Common myeloid progenitor, CD34-positive (primary cell): ENCODE measurements around the gene PASD1.
"Not testable (repeated sequence)": the region's sequence is repeated elsewhere in the genome, so short reads cannot be mapped to it uniquely, and the experiment has no call there.

Experiments used
- CTCF ChIA-PET: fragments of 350-600 bp; sonication (Branson Sonifier 250); formaldehyde crosslinking; loops from one replicate; lab custom pipeline; 2021; ENCODE audit warnings: antibody characterized with exemption; lab: Charles Lee
- POLR2A ChIA-PET: fragments of 350-600 bp; sonication (Branson Sonifier 250); formaldehyde crosslinking; loops from one replicate; lab custom pipeline; 2021; ENCODE audit warnings: antibody characterized with exemption; lab: Charles Lee
- DNase-seq, 3 donors: peaks; one replicate each; pipeline versions ENCODE4 v3.0.0 to v3.0.0-alpha.2; 2013
- H3K27ac ChIP-seq, 2 experiments: 1 replicate in 1 of 2; 2 replicates in 1 of 2; pipeline ENCODE4 v1.7.0; 2013; ENCODE audit warnings: inconsistent platforms in 2 of 2, low read length in 2 of 2, mild to moderate bottlenecking in 2 of 2, low read depth in 1 of 2, moderate library complexity in 1 of 2; ENCODE audit not compliant: severe bottlenecking in 2 of 2, insufficient read depth in 1 of 2, poor library complexity in 1 of 2
- H3K27me3 ChIP-seq, 5 experiments: replicated peaks in 2 of 5; 1 replicate in 3 of 5; 2 replicates in 2 of 5; pipeline versions ENCODE4 v1.6.1 to v1.7.0; 2013; ENCODE audit warnings: low read length in 4 of 5, mild to moderate bottlenecking in 2 of 5, moderate library complexity in 2 of 5, inconsistent platforms in 1 of 5; ENCODE audit not compliant: insufficient read depth in 5 of 5, control insufficient read depth in 4 of 5
- H3K36me3 ChIP-seq, 4 experiments: 1 replicate in 2 of 4; 2 replicates in 2 of 4; pipeline versions ENCODE4 v1.6.1 to v1.7.0; 2013; ENCODE audit warnings: low read length in 3 of 4, control low read depth in 1 of 4, mild to moderate bottlenecking in 1 of 4; ENCODE audit not compliant: control insufficient read depth in 4 of 4, insufficient read depth in 4 of 4
- H3K4me1 ChIP-seq, 4 experiments: 1 replicate in 3 of 4; 2 replicates in 1 of 4; pipeline versions ENCODE4 v1.6.1 to v1.7.1; 2013; ENCODE audit warnings: low read length in 3 of 4, mild to moderate bottlenecking in 3 of 4, control low read depth in 1 of 4, inconsistent platforms in 1 of 4, moderate library complexity in 1 of 4; ENCODE audit not compliant: control insufficient read depth in 4 of 4, insufficient read depth in 4 of 4; ENCODE audit errors: control extremely low read depth in 1 of 4
- H3K4me3 ChIP-seq, 7 experiments: 1 replicate in 4 of 7; 2 replicates in 3 of 7; pipeline versions ENCODE4 v1.5.1 to v1.7.0; 2013; ENCODE audit warnings: mild to moderate bottlenecking in 7 of 7, low read length in 6 of 7, moderate library complexity in 6 of 7, inconsistent platforms in 2 of 7, low read depth in 2 of 7, control low read depth in 1 of 7; ENCODE audit not compliant: insufficient read depth in 4 of 7, control insufficient read depth in 1 of 7; ENCODE audit errors: extremely low read depth in 1 of 7
- H3K9me3 ChIP-seq, 5 experiments: 1 replicate in 4 of 5; 2 replicates in 1 of 5; pipeline versions ENCODE4 v1.6.1 to v1.7.1; 2013; ENCODE audit warnings: low read length in 4 of 5, mild to moderate bottlenecking in 2 of 5, inconsistent platforms in 1 of 5, low read depth in 1 of 5, moderate library complexity in 1 of 5; ENCODE audit not compliant: control insufficient read depth in 4 of 5, insufficient read depth in 2 of 5; ENCODE audit errors: control extremely low read depth in 1 of 5
- WGBS: methylation state at CpG from one replicate; pipeline ENCODE4 v1.1.5; 2013; ENCODE audit not compliant: insufficient coverage; 5-methylcytosine and 5-hydroxymethylcytosine counted together

PASD1 gene

DNA sequence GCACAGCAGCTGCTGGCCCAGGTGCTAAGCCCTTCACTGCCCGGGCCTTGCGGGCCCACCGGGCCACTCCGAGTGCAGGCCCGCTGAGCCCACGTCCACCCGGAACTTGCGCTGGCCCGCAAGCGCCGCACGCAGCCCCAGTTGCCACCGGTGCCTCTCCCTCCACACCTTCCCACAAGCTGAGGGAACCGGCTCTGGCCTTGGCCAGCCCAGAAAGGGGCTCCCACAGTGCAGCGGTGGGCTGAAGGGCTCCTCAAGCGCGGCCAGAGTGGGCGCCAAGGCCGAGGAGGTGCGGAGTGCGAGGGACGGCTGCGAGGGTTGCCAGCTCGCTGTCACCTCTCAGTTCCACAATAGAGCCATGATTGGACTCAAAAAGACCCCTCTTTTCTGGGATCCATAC is 472 bp upstream of the PASD1 start:
- H3K36me3 ChIP-seq, CTCF ChIA-PET: not testable (repeated sequence)

DNA sequence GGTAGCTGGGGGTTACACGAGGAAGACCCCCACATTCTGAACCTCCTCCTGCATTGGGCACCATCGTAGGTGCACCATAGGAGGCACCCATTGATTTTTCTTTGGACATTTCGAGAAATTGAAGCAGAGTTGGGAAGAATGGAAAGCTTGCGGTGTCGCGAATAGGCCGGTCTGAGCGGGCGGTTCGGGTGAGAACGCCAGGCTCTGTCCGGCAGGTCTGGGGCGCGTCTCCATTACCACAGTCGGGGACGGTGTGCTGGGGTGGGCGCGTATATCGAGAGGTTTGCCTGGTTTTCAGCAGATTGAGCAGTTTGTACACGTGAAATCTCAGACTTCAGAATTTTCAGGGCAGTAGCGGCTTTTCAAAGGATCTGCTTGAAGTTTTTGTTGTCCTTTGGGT is 560 bp downstream of the PASD1 start:
- ChIA-PET CTCF (no interaction called here), POLR2A (no interaction called here)
- H3K4me1 ChIP-seq: no peaks in the 10 kb centered on the region
- H3K27me3 ChIP-seq: no peaks in the 10 kb centered on the region
- H3K27ac ChIP-seq: no peak overlapping the region
- H3K4me3 ChIP-seq: no peak overlapping the region
- DNase-seq: no peak
- 94% methylated on average over 21 of the region's 21 CpGs for WGBS
- no peaks in the 10 kb centered on the region for H3K36me3 ChIP-seq
- no peaks in the 10 kb centered on the region for H3K9me3 ChIP-seq

More for the DNA sequence above, 472 bp upstream of the PASD1 start:
- H3K9me3 ChIP-seq, H3K27me3 ChIP-seq, POLR2A ChIA-PET, H3K4me3 ChIP-seq, DNase-seq, H3K4me1 ChIP-seq, H3K27ac ChIP-seq: not testable (repeated sequence)
- 100% methylated on average over 8 of the region's 24 CpGs for WGBS

DNA sequence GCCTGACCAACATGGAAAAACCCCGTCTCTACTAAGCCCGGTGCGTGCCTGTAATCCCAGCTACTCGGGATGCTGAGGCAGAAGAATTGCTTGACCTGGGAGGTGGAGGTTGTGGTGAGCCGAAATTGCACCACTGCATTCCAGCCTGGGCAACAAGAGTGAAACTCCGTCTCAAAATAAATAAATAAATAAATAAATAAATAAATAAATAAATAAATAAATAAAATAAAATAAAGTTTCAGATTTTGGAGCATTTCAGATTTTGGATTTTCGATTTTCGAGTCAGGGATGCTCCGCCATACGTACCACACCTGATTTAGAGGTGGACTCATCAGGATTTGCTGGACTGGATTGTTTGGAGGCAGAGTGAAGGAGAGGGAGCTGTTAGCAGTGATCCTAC is 3.4 kb downstream of the PASD1 start:
- POLR2A ChIA-PET, CTCF ChIA-PET, DNase-seq, H3K36me3 ChIP-seq, H3K27me3 ChIP-seq, H3K4me1 ChIP-seq, H3K9me3 ChIP-seq, H3K4me3 ChIP-seq, H3K27ac ChIP-seq: not testable (repeated sequence)
- 90% methylated on average over 2 of the region's 10 CpGs for WGBS

DNA sequence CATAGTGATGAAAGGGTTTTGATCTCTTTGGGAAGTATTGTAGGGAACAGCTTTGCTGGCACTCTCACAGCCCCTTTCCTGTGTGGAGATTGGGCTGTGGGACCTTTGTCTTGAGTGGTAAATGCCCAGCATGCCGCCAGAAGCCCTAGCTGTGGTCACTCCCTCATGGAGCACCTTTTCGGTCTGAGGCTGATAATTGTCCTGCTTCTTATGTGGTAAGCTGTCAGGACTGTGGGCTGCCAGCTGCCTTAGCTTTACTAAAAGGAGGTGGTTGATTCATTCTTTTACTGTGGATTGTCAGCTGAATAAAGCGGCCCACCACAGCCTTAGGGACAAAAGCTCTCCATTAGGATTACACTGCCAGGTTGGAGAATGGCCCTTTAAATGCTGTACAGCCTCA is 7.1 kb downstream of the PASD1 start:
- Histone ChIP-seq H3K27me3 (peaks cover 0 to 6% (median 2%) of the 10 kb centered on the region in 5 experiments), H3K4me3 (no peak overlapping the region), H3K4me1 (no peaks in the 10 kb centered on the region), H3K27ac (no peak overlapping the region), H3K36me3 (no peaks in the 10 kb centered on the region), H3K9me3 (no peaks in the 10 kb centered on the region)
- DNase-seq: no peak
- 86% methylated on average over 2 of the region's 3 CpGs for WGBS
- CTCF ChIA-PET: no interaction called here
- POLR2A ChIA-PET: no interaction called here

DNA sequence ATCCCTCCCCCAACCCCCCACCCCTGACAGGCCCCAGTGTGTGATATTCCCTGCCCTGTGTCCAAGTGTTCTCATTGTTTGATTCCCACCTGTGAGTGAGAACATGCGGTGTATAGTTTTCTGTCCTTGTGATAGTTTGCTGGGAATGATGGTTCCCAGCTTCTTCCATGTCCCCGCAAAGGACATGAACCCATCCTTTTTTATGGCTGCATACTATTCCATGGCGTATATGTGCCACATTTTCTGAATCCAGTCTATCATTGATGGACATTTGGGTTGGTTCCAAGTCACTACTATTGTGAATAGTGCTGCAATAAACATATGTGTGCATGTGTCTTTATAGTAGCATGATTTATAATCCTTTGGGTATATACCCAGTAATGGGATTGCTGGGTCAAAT is 29.9 kb downstream of the PASD1 start:
- H3K27ac ChIP-seq, H3K9me3 ChIP-seq, H3K4me1 ChIP-seq, H3K27me3 ChIP-seq, DNase-seq, POLR2A ChIA-PET, H3K36me3 ChIP-seq, H3K4me3 ChIP-seq, CTCF ChIA-PET: not testable (repeated sequence)
- no CpG with 5 or more reads among the region's 3 CpGs for WGBS

DNA sequence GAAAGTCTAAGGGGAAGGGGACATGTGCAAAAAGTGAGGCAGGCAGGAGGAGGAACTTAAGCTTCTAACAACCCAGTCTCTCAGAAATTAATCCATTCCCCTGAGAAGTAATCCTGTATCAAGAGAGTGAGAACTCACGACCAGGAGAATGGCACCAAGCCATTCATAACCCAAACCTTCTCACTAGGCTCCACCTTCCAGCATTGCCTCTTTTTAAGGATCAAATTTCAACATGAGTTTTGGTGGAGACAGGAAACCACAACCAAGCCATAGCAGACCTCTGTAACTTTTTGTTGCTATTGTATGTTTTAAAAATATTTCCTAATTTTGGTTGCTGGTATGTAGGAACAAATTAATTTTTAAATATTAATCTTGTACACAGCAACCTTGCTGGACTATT is 32.8 kb downstream of the PASD1 start:
- no peak overlapping the region for H3K4me3 ChIP-seq
- peaks cover 0 to 2% (median 0%) of the 10 kb centered on the region in 4 experiments for H3K4me1 ChIP-seq
- no peaks in the 10 kb centered on the region for H3K36me3 ChIP-seq
- ChIA-PET POLR2A (no interaction called here), CTCF (no interaction called here)
- no peak overlapping the region for H3K27ac ChIP-seq
- no peaks in the 10 kb centered on the region for H3K9me3 ChIP-seq
- no CpG with 5 or more reads among the region's 1 CpG for WGBS
- peak; percentile 0 to 42 (median 36) for DNase-seq
- H3K27me3 ChIP-seq: no peaks in the 10 kb centered on the region

DNA sequence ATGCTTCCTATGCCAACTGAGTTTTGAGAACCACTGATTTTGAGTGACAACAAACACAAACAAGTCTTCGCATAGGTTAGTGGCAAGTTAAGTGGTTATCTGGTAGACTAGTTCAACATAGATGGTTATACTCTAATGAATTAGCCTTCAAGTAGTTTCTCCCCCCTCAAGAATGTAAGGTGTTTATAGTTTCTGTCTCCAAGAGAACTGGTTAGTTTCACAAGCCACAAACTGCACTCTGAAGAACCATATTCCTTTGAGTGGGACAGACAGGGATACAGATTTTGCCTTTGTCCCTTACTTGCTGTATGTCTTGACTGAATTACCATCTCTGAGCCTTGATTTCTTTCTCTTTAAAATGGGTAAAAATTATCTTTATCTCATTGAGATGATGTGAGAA is 41.5 kb downstream of the PASD1 start:
- Histone ChIP-seq H3K4me1 (no peaks in the 10 kb centered on the region), H3K27me3 (no peaks in the 10 kb centered on the region), H3K27ac (no peak overlapping the region), H3K4me3 (no peak overlapping the region), H3K36me3 (no peaks in the 10 kb centered on the region), H3K9me3 (no peaks in the 10 kb centered on the region)
- no CpG with 5 or more reads among the region's 1 CpG for whole genome bisulfite sequencing
- ChIA-PET CTCF (interaction anchor here (0.7 to 0.8 kb wide), 2 partner anchors 19 to 453 kb away, joined by 3 read pairs; no protein-coding TSS in a partner anchor), POLR2A (no interaction called here)
- no peak for DNase-seq
